PC-9 (cell line): ENCODE measurements around the gene UTP25. TPM values are rescaled to one million over a fixed set of nuclear protein-coding genes. Genes with fewer than 3 reads are reported as not detected.

Source experiments
- BruUV-seq: library from RNA; stranded (reverse); fragments of 400-500 nt; replicated peaks from 2 replicates; lab custom pipeline; 2021; lab: Mats Ljungman, UMichigan
- CTCF ChIA-PET: fragments of 300-600 bp; sonication (Branson Sonifier 250); formaldehyde crosslinking; loops from one replicate; lab custom pipeline; 2022; ENCODE audit warnings: antibody characterized with exemption; lab: Charles Lee
- POLR2A ChIA-PET: fragments of 300-600 bp; sonication (Branson Sonifier 250); formaldehyde crosslinking; loops from one replicate; lab custom pipeline; 2022; ENCODE audit warnings: antibody characterized with exemption; ENCODE audit not compliant: unreplicated experiment; lab: Charles Lee
- DNase-seq, 2 experiments: peaks; one replicate each; pipeline versions ENCODE4 v3.0.0 to v3.0.0-alpha.2; 2015 to 2022; ENCODE audit warnings: mixed read lengths in 1 of 2
- H2AFZ ChIP-seq: fragments of 200-600 bp; sonication (generic); 2 replicates; pipeline ENCODE4 v1.8.1; 2017; ENCODE audit warnings: antibody characterized with exemption
- H3F3A ChIP-seq: fragments of 200-600 bp; sonication (generic); 2 replicates; pipeline ENCODE4 v1.8.1; 2017; ENCODE audit warnings: antibody characterized with exemption, mild to moderate bottlenecking, low read depth; ENCODE audit not compliant: insufficient read depth
- H3K27ac ChIP-seq: fragments of 200-600 bp; sonication (generic); 2 replicates; pipeline ENCODE4 v1.6.1; 2016; ENCODE audit warnings: mixed run types
- H3K27me3 ChIP-seq: fragments of 200-600 bp; sonication (generic); 2 replicates; pipeline ENCODE4 v1.6.1; 2016; ENCODE audit warnings: low read depth, mixed run types; ENCODE audit not compliant: insufficient read depth
- H3K36me3 ChIP-seq: fragments of 200-600 bp; sonication (generic); 2 replicates; pipeline ENCODE4 v1.6.1; 2016; ENCODE audit warnings: low read depth, mixed run types
- H3K4me1 ChIP-seq: fragments of 200-600 bp; sonication (generic); replicated peaks from 2 replicates; pipeline ENCODE4 v1.6.1; 2016; ENCODE audit warnings: mixed run types; ENCODE audit not compliant: insufficient read depth
- H3K4me2 ChIP-seq: fragments of 200-600 bp; sonication (generic); 2 replicates; pipeline ENCODE4 v1.6.1; 2017; ENCODE audit warnings: mixed run types
- H3K4me3 ChIP-seq: fragments of 200-600 bp; sonication (generic); 2 replicates; pipeline ENCODE4 v1.6.1; 2016; ENCODE audit warnings: mixed run types
- H3K79me2 ChIP-seq: fragments of 200-600 bp; sonication (generic); 2 replicates; pipeline ENCODE4 v1.6.1; 2017; ENCODE audit warnings: low read depth, mixed run types
- H3K9me2 ChIP-seq: fragments of 200-600 bp; sonication (generic); 2 replicates; pipeline ENCODE4 v1.8.1; 2017; ENCODE audit warnings: mild to moderate bottlenecking; ENCODE audit not compliant: insufficient read depth
- H3K9me3 ChIP-seq: fragments of 200-600 bp; sonication (generic); 2 replicates; pipeline ENCODE4 v1.8.1; 2016; ENCODE audit warnings: low read depth; ENCODE audit not compliant: insufficient read depth
- H4K20me1 ChIP-seq: fragments of 200-600 bp; sonication (generic); 2 replicates; pipeline ENCODE4 v1.8.1; 2017; ENCODE audit not compliant: insufficient read depth
- EZH2 ChIP-seq: fragments of 200-600 bp; sonication (generic); IDR thresholded peaks from 2 replicates; pipeline ENCODE4 v1.8.0; 2017; ENCODE audit warnings: antibody characterized with exemption, low read depth
- intact Hi-C: fragments of 100-400 bp; cut with micrococcal nuclease; formaldehyde crosslinking; loops from one replicate; pipeline ENCODE4 v1.10.0; 2022; ENCODE audit not compliant: unreplicated experiment
- total RNA-seq: library from RNA; stranded (reverse); gene quantifications from 2 replicates; pipeline ENCODE4 v1.2.3, GENCODE V29; 2021
- TF ChIP-seq, protein P1 (sequence below): fragments of 200-600 bp; sonication (generic); conservative IDR thresholded peaks from 2 replicates; pipeline ENCODE4 v1.6.1; 2017; ENCODE audit warnings: mixed run types, antibody characterized with exemption, mild to moderate bottlenecking, moderate library complexity

The UTP25 gene
- total RNA-seq, 1 experiment from 2014 or later, result 9.3 TPM

DNA sequence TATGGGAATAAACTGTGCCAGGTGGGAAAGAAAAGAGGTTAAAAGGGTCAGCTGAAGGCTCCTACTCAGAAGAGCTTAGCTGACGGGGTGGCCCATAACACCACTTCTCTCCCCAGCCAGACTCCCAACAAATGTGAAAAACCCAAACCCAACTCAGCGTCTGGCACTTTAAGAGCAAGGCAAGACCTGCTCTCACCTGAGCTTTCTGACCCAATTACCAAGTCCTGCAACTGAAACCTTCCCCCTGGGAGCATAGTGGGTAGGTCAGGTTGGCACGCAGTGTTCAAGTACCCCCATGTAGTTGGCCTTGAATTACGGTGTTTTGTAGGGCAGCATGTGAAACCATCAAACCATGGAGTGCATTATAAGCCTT, 25.0 kb upstream of the UTP25 start:
- no peaks in the 10 kb centered on the region for H3K27me3 ChIP-seq
- no peak overlapping the region for H3K27ac ChIP-seq
- H3K36me3 ChIP-seq, result no peaks in the 10 kb centered on the region; the same call in 1 of the 2 replicates
- H4K20me1 ChIP-seq, result no peaks in the 10 kb centered on the region; the same call in 1 of the 2 replicates
- TF ChIP-seq EZH2, result no peak
- TF ChIP-seq, protein P1, sequence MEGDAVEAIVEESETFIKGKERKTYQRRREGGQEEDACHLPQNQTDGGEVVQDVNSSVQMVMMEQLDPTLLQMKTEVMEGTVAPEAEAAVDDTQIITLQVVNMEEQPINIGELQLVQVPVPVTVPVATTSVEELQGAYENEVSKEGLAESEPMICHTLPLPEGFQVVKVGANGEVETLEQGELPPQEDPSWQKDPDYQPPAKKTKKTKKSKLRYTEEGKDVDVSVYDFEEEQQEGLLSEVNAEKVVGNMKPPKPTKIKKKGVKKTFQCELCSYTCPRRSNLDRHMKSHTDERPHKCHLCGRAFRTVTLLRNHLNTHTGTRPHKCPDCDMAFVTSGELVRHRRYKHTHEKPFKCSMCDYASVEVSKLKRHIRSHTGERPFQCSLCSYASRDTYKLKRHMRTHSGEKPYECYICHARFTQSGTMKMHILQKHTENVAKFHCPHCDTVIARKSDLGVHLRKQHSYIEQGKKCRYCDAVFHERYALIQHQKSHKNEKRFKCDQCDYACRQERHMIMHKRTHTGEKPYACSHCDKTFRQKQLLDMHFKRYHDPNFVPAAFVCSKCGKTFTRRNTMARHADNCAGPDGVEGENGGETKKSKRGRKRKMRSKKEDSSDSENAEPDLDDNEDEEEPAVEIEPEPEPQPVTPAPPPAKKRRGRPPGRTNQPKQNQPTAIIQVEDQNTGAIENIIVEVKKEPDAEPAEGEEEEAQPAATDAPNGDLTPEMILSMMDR, result no peak
- H3K79me2 ChIP-seq, result peaks cover 38% of the 10 kb centered on the region
- intact Hi-C loops, result loop anchor here (5.0 kb wide), 1 partner anchor 40 kb away; no protein-coding TSS in a partner anchor
- ChIA-PET POLR2A (no interaction called here), CTCF (no interaction called here)
- no peak for DNase-seq
- H3K4me3 ChIP-seq, result no peak overlapping the region
- H3K9me3 ChIP-seq, result no peaks in the 10 kb centered on the region
- H3K4me1 ChIP-seq, result peaks cover 33% of the 10 kb centered on the region
- H3K4me2 ChIP-seq, result no peak overlapping the region
- H3K9me2 ChIP-seq, result no peaks in the 10 kb centered on the region
- H2AFZ ChIP-seq, result no peak overlapping the region
- no TSS peak for BruUV-seq
- H3F3A ChIP-seq, result peaks cover 12% of the 10 kb centered on the region; the same call in 1 of the 2 replicates

- TF ChIP-seq, protein P1, result no peak
- TF ChIP-seq EZH2, result no peak
- BruUV-seq, result no TSS peak
- no peak overlapping the region for H3K27ac ChIP-seq
These were observed 24.2 kb upstream of the UTP25 start for GRCh38 chr1:209803568-209803967.

DNA sequence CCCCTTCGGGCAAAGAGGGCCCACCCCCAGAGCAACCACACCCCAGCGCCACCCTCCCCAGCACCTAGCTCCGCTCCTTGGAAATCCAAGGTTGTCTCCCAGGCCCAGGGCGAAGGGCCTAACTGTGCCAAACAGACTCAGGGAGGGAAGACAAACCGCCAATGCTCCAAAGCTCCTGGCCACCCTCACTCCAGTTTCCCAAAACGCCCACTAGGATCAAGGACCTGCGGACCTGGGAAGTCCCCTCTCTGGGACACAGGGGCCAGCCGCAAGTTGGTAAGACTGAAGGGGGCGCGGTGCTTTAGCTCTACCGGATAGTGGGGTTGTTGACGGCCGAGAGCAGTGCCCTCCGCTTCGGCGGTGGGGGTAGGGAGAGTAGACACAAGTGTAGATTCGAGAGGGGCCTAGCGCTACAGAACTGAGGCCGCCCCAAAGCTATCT, 22.4 kb upstream of the UTP25 start:
- H3K36me3 ChIP-seq, result no peaks in the 10 kb centered on the region
- H3K4me2 ChIP-seq, result peak overlapping the region; percentile 82
- no peaks in the 10 kb centered on the region for H3K27me3 ChIP-seq
- peaks cover 20% of the 10 kb centered on the region; the same call in 1 of the 2 replicates for H3F3A ChIP-seq
- H3K9me2 ChIP-seq, result no peaks in the 10 kb centered on the region
- no peak overlapping the region; the same call in 1 of the 2 replicates for H3K27ac ChIP-seq
- CTCF ChIA-PET, result interaction anchor here (0.6 to 2.2 kb wide), 2 partner anchors 18 to 59 kb away, joined by 6 to 11 read pairs; no protein-coding TSS in a partner anchor
- H3K4me1 ChIP-seq, result peaks cover 41% of the 10 kb centered on the region
- TSS peak; percentile 42 for BruUV-seq
- no peaks in the 10 kb centered on the region for H3K9me3 ChIP-seq
- no peaks in the 10 kb centered on the region; the same call in 1 of the 2 replicates for H4K20me1 ChIP-seq
- H3K79me2 ChIP-seq, result peaks cover 38% of the 10 kb centered on the region
- POLR2A ChIA-PET, result interaction anchor here (0.5 to 1.0 kb wide), 10 partner anchors 17 to 268 kb away, joined by 3 to 40 read pairs (median 6); partner anchors contain the start of genes C1orf74 and LAMB3
- peak overlapping the region; percentile 78 for H3K4me3 ChIP-seq
- DNase-seq, result peak in 1 of 2 experiments; percentile 21
- intact Hi-C loops, result no loop called here
- peak overlapping the region; percentile 90 for H2AFZ ChIP-seq
- TF ChIP-seq, protein P1, result no peak
- TF ChIP-seq EZH2, result no peak

More at GRCh38 chr1:209803568-209803967, 24.2 kb upstream of the UTP25 start:
- Histone ChIP-seq H3K4me1 (peaks cover 40% of the 10 kb centered on the region), H4K20me1 (no peaks in the 10 kb centered on the region; the same call in 1 of the 2 replicates), H3K4me2 (0 out of 2 replicates have a peak overlapping the region, but pooled peaks have one; percentile 82), H3K4me3 (no peak overlapping the region), H3K9me3 (no peaks in the 10 kb centered on the region), H3F3A (peaks cover 19% of the 10 kb centered on the region; the same call in 1 of the 2 replicates), H3K27me3 (no peaks in the 10 kb centered on the region), H3K9me2 (no peaks in the 10 kb centered on the region), H3K79me2 (peaks cover 38% of the 10 kb centered on the region), H2AFZ (no peak overlapping the region), H3K36me3 (no peaks in the 10 kb centered on the region; the same call in 1 of the 2 replicates)
- intact Hi-C loops, result loop anchor here (5.0 kb wide), 1 partner anchor 39 kb away; no protein-coding TSS in a partner anchor
- ChIA-PET CTCF (interaction anchor here (0.5 kb wide), 1 partner anchor 71 kb away, joined by 3 read pairs; no protein-coding TSS in a partner anchor), POLR2A (no interaction called here)
- DNase-seq, result no peak
